A549 (cell line): ENCODE results near the gene PGS1.

Experiments used
- CBX8 ChIP-seq: fragments of 200-600 bp; sonication (generic); IDR thresholded peaks from 2 replicates; pipeline ENCODE4 v1.6.1; 2016
- CHD2 ChIP-seq: fragments of 150-350 bp; IDR thresholded peaks from 2 replicates; pipeline ENCODE4 v1.6.1; 2014; ENCODE audit warnings: low read length; ENCODE audit not compliant: partially characterized antibody
- CHD4 ChIP-seq: fragments of 200-600 bp; sonication (generic); IDR thresholded peaks from 2 replicates; pipeline ENCODE4 v1.6.1; 2016; ENCODE audit warnings: antibody characterized with exemption, mild to moderate bottlenecking, borderline replicate concordance
- EP300 ChIP-seq, 2 experiments: fragments of >200 bp; sonication (Bioruptor Twin); formaldehyde crosslinking; IDR thresholded peaks; 2 replicates in 1 of 2; 3 replicates in 1 of 2; pipeline ENCODE4 v1.6.1; 2016 to 2017
- HOXB13 ChIP-seq: fragments of 250-450 bp; sonication (Bioruptor Pico); IDR thresholded peaks from 2 replicates; pipeline ENCODE4 v1.5.0; 2020; ENCODE audit warnings: low read depth, mild to moderate bottlenecking, moderate library complexity
- NPAS2 ChIP-seq: fragments of 250-450 bp; sonication (Bioruptor Pico); IDR thresholded peaks from 2 replicates; pipeline ENCODE4 v1.8.0; 2022; ENCODE audit warnings: mild to moderate bottlenecking, moderate library complexity, borderline replicate concordance
- POLR2A ChIP-seq: IDR thresholded peaks from 2 replicates; pipeline ENCODE4 v1.6.1; 2012; ENCODE audit warnings: mild to moderate bottlenecking, low read length
- RARB ChIP-seq: fragments of 250-450 bp; sonication (Bioruptor Pico); IDR thresholded peaks from 2 replicates; pipeline ENCODE4 v1.8.0; 2021; ENCODE audit warnings: mild to moderate bottlenecking, moderate library complexity
- RFX5 ChIP-seq: fragments of 450-650 bp; IDR thresholded peaks from 2 replicates; pipeline ENCODE4 v1.7.1; 2014; ENCODE audit warnings: antibody characterized with exemption, mild to moderate bottlenecking, moderate library complexity
- SMC3 ChIP-seq: fragments of >200 bp; sonication (Bioruptor Twin); formaldehyde crosslinking; IDR thresholded peaks from 3 replicates; pipeline ENCODE4 v1.6.1; 2018; ENCODE audit warnings: inconsistent platforms
- TF ChIP-seq, protein P1 (sequence below): fragments of >200 bp; sonication (Bioruptor Twin); formaldehyde crosslinking; IDR thresholded peaks from 3 replicates; pipeline ENCODE4 v1.5.1; 2016
- TF ChIP-seq, protein P2 (sequence below): fragments of 450-650 bp; IDR thresholded peaks from 2 replicates; pipeline ENCODE4 v1.6.1; 2014; ENCODE audit warnings: antibody characterized with exemption
- TF ChIP-seq, protein P3 (sequence below): fragments of 250-450 bp; sonication (Bioruptor Pico); IDR thresholded peaks from 2 replicates; pipeline ENCODE4 v1.5.0; 2021; ENCODE audit warnings: mild to moderate bottlenecking, moderate library complexity, borderline replicate concordance

DNA sequence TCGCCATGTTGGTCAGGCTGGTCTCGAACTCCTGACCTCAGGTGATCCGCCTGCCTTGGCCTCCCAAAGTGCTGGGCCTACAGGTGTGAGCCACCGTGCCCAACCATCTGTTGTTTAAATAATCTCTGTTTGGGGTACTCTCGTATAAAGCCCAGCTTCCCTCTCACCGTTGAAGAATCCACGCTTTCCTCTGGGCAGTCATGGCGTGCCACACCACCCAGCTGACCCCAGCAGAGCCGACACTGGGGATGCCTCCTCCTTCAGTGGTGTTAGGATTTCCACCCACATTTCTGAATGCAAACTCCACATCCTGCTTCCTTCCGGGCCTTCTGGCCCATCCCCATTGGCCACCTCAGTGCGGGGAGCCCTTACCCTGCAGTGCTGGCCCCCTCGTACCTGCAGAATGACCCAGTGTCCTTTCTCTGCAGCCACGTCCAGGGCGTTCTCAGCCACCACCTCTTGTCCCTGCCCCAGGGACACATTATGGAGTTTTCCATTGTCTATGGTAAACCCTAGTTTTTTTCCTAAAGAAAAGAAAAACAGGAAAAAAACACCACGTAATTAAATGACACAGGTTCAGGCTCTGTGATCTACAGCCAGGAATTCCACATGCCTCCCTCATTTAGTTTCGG is 60.4 kb downstream of the PGS1 start:
- TF ChIP-seq, protein P1, sequence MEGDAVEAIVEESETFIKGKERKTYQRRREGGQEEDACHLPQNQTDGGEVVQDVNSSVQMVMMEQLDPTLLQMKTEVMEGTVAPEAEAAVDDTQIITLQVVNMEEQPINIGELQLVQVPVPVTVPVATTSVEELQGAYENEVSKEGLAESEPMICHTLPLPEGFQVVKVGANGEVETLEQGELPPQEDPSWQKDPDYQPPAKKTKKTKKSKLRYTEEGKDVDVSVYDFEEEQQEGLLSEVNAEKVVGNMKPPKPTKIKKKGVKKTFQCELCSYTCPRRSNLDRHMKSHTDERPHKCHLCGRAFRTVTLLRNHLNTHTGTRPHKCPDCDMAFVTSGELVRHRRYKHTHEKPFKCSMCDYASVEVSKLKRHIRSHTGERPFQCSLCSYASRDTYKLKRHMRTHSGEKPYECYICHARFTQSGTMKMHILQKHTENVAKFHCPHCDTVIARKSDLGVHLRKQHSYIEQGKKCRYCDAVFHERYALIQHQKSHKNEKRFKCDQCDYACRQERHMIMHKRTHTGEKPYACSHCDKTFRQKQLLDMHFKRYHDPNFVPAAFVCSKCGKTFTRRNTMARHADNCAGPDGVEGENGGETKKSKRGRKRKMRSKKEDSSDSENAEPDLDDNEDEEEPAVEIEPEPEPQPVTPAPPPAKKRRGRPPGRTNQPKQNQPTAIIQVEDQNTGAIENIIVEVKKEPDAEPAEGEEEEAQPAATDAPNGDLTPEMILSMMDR = no peak
- TF ChIP-seq POLR2A (no peak), CHD2 (no peak), SMC3 (no peak), EP300 (IDR thresholded peaks at IDR 0.05) (no peak), RFX5 (no peak), RARB (CRISPR knock-in tag) (no peak), NPAS2 (no peak), HOXB13 (CRISPR knock-in tag) (no peak), CHD4 (no peak), CBX8 (no peak)
- TF ChIP-seq, protein P2, sequence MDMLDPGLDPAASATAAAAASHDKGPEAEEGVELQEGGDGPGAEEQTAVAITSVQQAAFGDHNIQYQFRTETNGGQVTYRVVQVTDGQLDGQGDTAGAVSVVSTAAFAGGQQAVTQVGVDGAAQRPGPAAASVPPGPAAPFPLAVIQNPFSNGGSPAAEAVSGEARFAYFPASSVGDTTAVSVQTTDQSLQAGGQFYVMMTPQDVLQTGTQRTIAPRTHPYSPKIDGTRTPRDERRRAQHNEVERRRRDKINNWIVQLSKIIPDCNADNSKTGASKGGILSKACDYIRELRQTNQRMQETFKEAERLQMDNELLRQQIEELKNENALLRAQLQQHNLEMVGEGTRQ = no peak
- TF ChIP-seq, protein P3, sequence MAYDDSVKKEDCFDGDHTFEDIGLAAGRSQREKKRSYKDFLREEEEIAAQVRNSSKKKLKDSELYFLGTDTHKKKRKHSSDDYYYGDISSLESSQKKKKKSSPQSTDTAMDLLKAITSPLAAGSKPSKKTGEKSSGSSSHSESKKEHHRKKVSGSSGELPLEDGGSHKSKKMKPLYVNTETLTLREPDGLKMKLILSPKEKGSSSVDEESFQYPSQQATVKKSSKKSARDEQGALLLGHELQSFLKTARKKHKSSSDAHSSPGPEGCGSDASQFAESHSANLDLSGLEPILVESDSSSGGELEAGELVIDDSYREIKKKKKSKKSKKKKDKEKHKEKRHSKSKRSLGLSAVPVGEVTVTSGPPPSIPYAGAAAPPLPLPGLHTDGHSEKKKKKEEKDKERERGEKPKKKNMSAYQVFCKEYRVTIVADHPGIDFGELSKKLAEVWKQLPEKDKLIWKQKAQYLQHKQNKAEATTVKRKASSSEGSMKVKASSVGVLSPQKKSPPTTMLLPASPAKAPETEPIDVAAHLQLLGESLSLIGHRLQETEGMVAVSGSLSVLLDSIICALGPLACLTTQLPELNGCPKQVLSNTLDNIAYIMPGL (CRISPR knock-in tag) = no peak
